Adrenal gland (tissue), 12 donors: ENCODE data around the gene CFAP45. TPM values are rescaled to one million over a fixed set of nuclear protein-coding genes. Genes with fewer than 3 reads are reported as not detected.

ENCODE experiments used
- DNase-seq, 7 donors: peaks; one replicate each; pipeline ENCODE4 v3.0.0-alpha.2; 2019 to 2020
- H3K27ac ChIP-seq, 5 donors: fragments of 200-600 bp; sonication (generic) in 4 of 5; 1 replicate in 3 of 5; 2 replicates in 2 of 5; pipeline versions ENCODE4 v1.5.1 to v1.8.0; 2016 to 2020; ENCODE audit warnings: mild to moderate bottlenecking in 1 of 5
- H3K27me3 ChIP-seq: fragments of 200-600 bp; 2 replicates; pipeline ENCODE4 v1.8.0; 2021
- H3K36me3 ChIP-seq, 2 donors: fragments of 200-600 bp; replicated peaks in 1 of 2; 1 replicate in 1 of 2; 2 replicates in 1 of 2; pipeline versions ENCODE4 v1.5.1 to v1.8.0; 2018 to 2022
- H3K4me1 ChIP-seq, 2 donors: fragments of 200-600 bp; replicated peaks in 1 of 2; 1 replicate in 1 of 2; 2 replicates in 1 of 2; pipeline versions ENCODE4 v1.5.1 to v1.8.0; 2018 to 2021
- H3K4me3 ChIP-seq, 4 donors: fragments of 200-600 bp; sonication (generic) in 3 of 4; one replicate each; pipeline ENCODE4 v1.5.1; 2016 to 2018
- H3K9me3 ChIP-seq, 3 donors: fragments of 200-600 bp; sonication (generic) in 1 of 3; replicated peaks in 1 of 3; 1 replicate in 2 of 3; 2 replicates in 1 of 3; pipeline versions ENCODE4 v1.5.1 to v1.8.0; 2016 to 2021
- CTCF ChIP-seq, 6 experiments: fragments of 450-650 bp in 4 of 6; fragments of 200-600 bp in 2 of 6; sonication (generic) in 1 of 6; IDR thresholded peaks; 1 replicate in 5 of 6; 2 replicates in 1 of 6; pipeline versions ENCODE4 v1.5.1 to v1.8.0; 2016 to 2021; ENCODE audit warnings: antibody characterized with exemption in 6 of 6, mild to moderate bottlenecking in 2 of 6, moderate library complexity in 1 of 6
- POLR2A ChIP-seq, 2 donors: fragments of 450-650 bp; IDR thresholded peaks; one replicate each; pipeline ENCODE4 v1.6.1; 2017; ENCODE audit warnings: antibody characterized with exemption in 2 of 2, mild to moderate bottlenecking in 2 of 2, moderate library complexity in 1 of 2
- WGBS, 4 donors: extraction: QIAGEN DNeasy Blood & Tissue Kit in 2 of 4; methylation state at CpG; one replicate each; pipeline versions ENCODE4 v1.1.5 to v1.1.7; 2013 to 2017; 5-methylcytosine and 5-hydroxymethylcytosine counted together
- intact Hi-C, 2 donors: fragments of 100-400 bp; cut with DNase I; formaldehyde crosslinking; loops; one replicate each; pipeline versions ENCODE4 v1.14.1 to v1.15.0; 2022 to 2023
- polyA plus RNA-seq, 3 donors: library from polyadenylated mRNA; stranded (reverse); fragments of 200-250 nt in 2 of 3; fragments of 350-450 nt in 1 of 3; fragmentation: Illumina TruSeq in 1 of 3; extraction: RNeasy Lipid Tissue Mini Kit (QIAGEN cat#74804) in 1 of 3; gene quantifications; one replicate each; pipeline ENCODE4 v1.2.3, GENCODE V29; 2013 to 2014
- total RNA-seq, 9 donors: library from RNA; depleted of rRNA in 4 of 9; stranded (reverse); fragments of >200 nt in 4 of 9; fragments of 120-200 nt in 1 of 9; fragmentation: NEBNext Ultra II Directional in 1 of 9; extraction: Animal tissue kit (Norgen Biotek cat#: 25700) in 1 of 9; gene quantifications; one replicate each; pipeline versions ENCODE4 v1.1.0 to v1.2.4, GENCODE V29; 2013 to 2023
- donor health status: healthy with polysubstance abuse.
- donor health status: Bipolar disorder and iron deficiency.
- donor health status: DM: yes; HTN: yes; CAD: no.
- donor health status: DM: no; HTN: no; CAD: no.
- donor health status: DM: no; HTN: no; CAD: no.
- donor health status: DM: yes; HTN: yes; CAD: no.

Gene CFAP45
- total and polyA plus RNA-seq, 12 donors, result 0.14 to 0.81 (median 0.35) TPM; not detected in 6

GRCh38 chr1:159868766-159869165 is 31.2 kb downstream of the CFAP45 start:
- DNase-seq, result no peak
- no peaks in the 10 kb centered on the region for H3K9me3 ChIP-seq
- no peaks in the 10 kb centered on the region for H3K36me3 ChIP-seq
- no peak overlapping the region for H3K4me3 ChIP-seq
- no peaks in the 10 kb centered on the region for H3K4me1 ChIP-seq
- peak overlapping the region in 1 of 5 donors; percentile 41 for H3K27ac ChIP-seq
- intact Hi-C loops, result no loop called here
- TF ChIP-seq POLR2A (IDR thresholded peaks at IDR 0.05), result no peak
- TF ChIP-seq CTCF (IDR thresholded peaks at IDR 0.05), result no peak
- no peaks in the 10 kb centered on the region for H3K27me3 ChIP-seq
- 47 to 85% (median 60%) methylated on average over 2 to 3 of the region's 3 CpGs for WGBS, 4 donors

GRCh38 chr1:159867664-159868026 is 32.3 kb downstream of the CFAP45 start:
- Histone ChIP-seq H3K4me3 (no peak overlapping the region), H3K27ac (peak overlapping the region in 2 of 5 donors; percentile 41 to 65), H3K4me1 (no peaks in the 10 kb centered on the region), H3K36me3 (no peaks in the 10 kb centered on the region), H3K9me3 (no peaks in the 10 kb centered on the region), H3K27me3 (no peaks in the 10 kb centered on the region)
- intact Hi-C loops, result no loop called here
- WGBS, 4 donors, result 28 to 50% (median 38%) methylated on average over 9 of the region's 9 CpGs
- TF ChIP-seq POLR2A (IDR thresholded peaks at IDR 0.05) (no peak), CTCF (IDR thresholded peaks at IDR 0.05) (no peak)
- peak in 4 of 7 donors; percentile 16 to 81 (median 38) for DNase-seq

GRCh38 chr1:159866905-159867663 is 32.9 kb downstream of the CFAP45 start:
- intact Hi-C loops, result no loop called here
- peak in 4 of 7 donors; percentile 36 to 67 (median 44) for DNase-seq
- peak overlapping the region in 2 of 5 donors; percentile 41 to 65 for H3K27ac ChIP-seq
- WGBS, 4 donors, result 67 to 76% (median 70%) methylated on average over 14 of the region's 14 CpGs
- H3K4me3 ChIP-seq, result no peak overlapping the region
- no peak for TF ChIP-seq CTCF (IDR thresholded peaks at IDR 0.05)
- TF ChIP-seq POLR2A (IDR thresholded peaks at IDR 0.05), result no peak
- H3K36me3 ChIP-seq, result no peaks in the 10 kb centered on the region
- no peaks in the 10 kb centered on the region for H3K9me3 ChIP-seq
- H3K27me3 ChIP-seq, result no peaks in the 10 kb centered on the region
- H3K4me1 ChIP-seq, result no peaks in the 10 kb centered on the region

- Histone ChIP-seq H3K4me3 (no peak overlapping the region), H3K27ac (no peak overlapping the region), H3K27me3 (no peaks in the 10 kb centered on the region), H3K36me3 (no peaks in the 10 kb centered on the region), H3K4me1 (no peaks in the 10 kb centered on the region), H3K9me3 (no peaks in the 10 kb centered on the region)
- DNase-seq, result no peak
- intact Hi-C loops, result no loop called here
- WGBS, 4 donors, result 71 to 94% (median 82%) methylated on average over 1 of the region's 1 CpG
- TF ChIP-seq CTCF (IDR thresholded peaks at IDR 0.05) (no peak), POLR2A (IDR thresholded peaks at IDR 0.05) (no peak)
Observed at GRCh38 chr1:159866066-159866465, 33.9 kb downstream of the CFAP45 start.
